Endodermal cell (in vitro differentiated cells): ENCODE measurements around the gene FAM149B1. TPM values are rescaled to one million over a fixed set of nuclear protein-coding genes. Genes with fewer than 3 reads are reported as not detected.

ENCODE experiments used
- DNase-seq: peaks from one replicate; pipeline ENCODE4 v3.0.0-alpha.2; 2017
- H3K27ac ChIP-seq: 2 replicates; pipeline ENCODE4 v1.5.1; 2013; ENCODE audit warnings: mild to moderate bottlenecking, low read depth, low read length, moderate library complexity
- H3K27me3 ChIP-seq: 2 replicates; pipeline ENCODE4 v1.6.1; 2013; ENCODE audit warnings: mild to moderate bottlenecking, low read length, moderate library complexity; ENCODE audit not compliant: insufficient read depth, control insufficient read depth, poor library complexity, severe bottlenecking
- H3K36me3 ChIP-seq: 2 replicates; pipeline ENCODE4 v1.7.0; 2013; ENCODE audit warnings: mild to moderate bottlenecking, low read length, moderate library complexity; ENCODE audit not compliant: control insufficient read depth, insufficient read depth
- H3K4me1 ChIP-seq: one replicate; pipeline ENCODE4 v1.7.0; 2013; ENCODE audit warnings: low read length; ENCODE audit not compliant: control insufficient read depth, insufficient read depth
- H3K4me3 ChIP-seq: 2 replicates; pipeline ENCODE4 v1.5.1; 2013; ENCODE audit warnings: mild to moderate bottlenecking, low read length, moderate library complexity
- H3K9ac ChIP-seq: 2 replicates; pipeline ENCODE4 v1.6.1; 2013; ENCODE audit warnings: mild to moderate bottlenecking, low read length, moderate library complexity; ENCODE audit not compliant: poor library complexity, severe bottlenecking; ENCODE audit errors: extremely low read depth
- H3K9me3 ChIP-seq: 2 replicates; pipeline ENCODE4 v1.6.1; 2013; ENCODE audit warnings: mild to moderate bottlenecking, low read length, moderate library complexity; ENCODE audit not compliant: control insufficient read depth
- H3K27ac Mint-ChIP-seq: 2 replicates; pipeline ENCODE4 v1.8.0; 2020; ENCODE audit warnings: mixed read lengths
- H3K27me3 Mint-ChIP-seq: 2 replicates; pipeline ENCODE4 v1.8.0; 2021; ENCODE audit warnings: mild to moderate bottlenecking, mixed read lengths; ENCODE audit not compliant: insufficient read depth
- H3K36me3 Mint-ChIP-seq: 2 replicates; pipeline ENCODE4 v1.8.0; 2020; ENCODE audit warnings: low read depth, mixed read lengths
- H3K4me1 Mint-ChIP-seq: 2 replicates; pipeline ENCODE4 v1.8.0; 2020; ENCODE audit warnings: mixed read lengths
- H3K4me3 Mint-ChIP-seq: 2 replicates; pipeline ENCODE4 v1.8.0; 2020; ENCODE audit warnings: mild to moderate bottlenecking, moderate library complexity, mixed read lengths
- H3K9me3 Mint-ChIP-seq: 2 replicates; pipeline ENCODE4 v1.8.0; 2020; ENCODE audit warnings: mild to moderate bottlenecking, mixed read lengths
- CTCF ChIP-seq: fragments of 200-600 bp; sonication (generic); conservative IDR thresholded peaks from 2 replicates; pipeline ENCODE4 v1.5.0; 2021; ENCODE audit warnings: antibody characterized with exemption, mild to moderate bottlenecking
- WGBS, 2 experiments: methylation state at CpG; one replicate each; pipeline versions ENCODE4 v1.1.5 to v1.1.7; 2013; ENCODE audit warnings: missing lambda C conversion rate in 2 of 2, mixed read lengths in 1 of 2; ENCODE audit not compliant: insufficient coverage in 1 of 2, insufficient read length in 1 of 2; 5-methylcytosine and 5-hydroxymethylcytosine counted together
- total RNA-seq, 2 donors: library from RNA; stranded (reverse); fragmentation: NEBNext Ultra II Directional in 1 of 2; extraction: Animal tissue kit (Norgen Biotek cat#: 25700) in 1 of 2; gene quantifications; 2 replicates in 1 of 2; 3 replicates in 1 of 2; pipeline ENCODE4 v1.2.1, GENCODE V29; 2021

FAM149B1 gene
- total RNA-seq, 2 donors from 2014 or later, result 29.1 to 29.2 TPM

- Mint-ChIP-seq H3K4me1 (peaks cover 29% of the 10 kb centered on the region), H3K36me3 (peaks cover 47% of the 10 kb centered on the region), H3K27me3 (no peaks in the 10 kb centered on the region), H3K27ac (peak overlapping the region; percentile 97), H3K9me3 (no peaks in the 10 kb centered on the region), H3K4me3 (peak overlapping the region; percentile 93)
- H3K4me3 ChIP-seq, result peak overlapping the region; percentile 96
- H3K4me1 ChIP-seq, result peaks cover 8% of the 10 kb centered on the region
- no peaks in the 10 kb centered on the region for H3K27me3 ChIP-seq
- H3K36me3 ChIP-seq, result peaks cover 51% of the 10 kb centered on the region
- H3K9me3 ChIP-seq, result no peaks in the 10 kb centered on the region
- WGBS, 2 experiments, result 57 to 71% methylated on average over 2 to 4 of the region's 4 CpGs
- no peak overlapping the region for H3K27ac ChIP-seq
- peak overlapping the region; percentile 51 for H3K9ac ChIP-seq
- no peak for TF ChIP-seq CTCF
- no peak for DNase-seq
These were observed 79.8 kb downstream of the FAM149B1 start for GRCh38 chr10:73247509-73248258.

- Mint-ChIP-seq H3K9me3 (no peaks in the 10 kb centered on the region), H3K4me3 (peak overlapping the region; percentile 93), H3K36me3 (peaks cover 41% of the 10 kb centered on the region), H3K4me1 (peaks cover 31% of the 10 kb centered on the region), H3K27ac (peak overlapping the region; percentile 97), H3K27me3 (no peaks in the 10 kb centered on the region)
- Histone ChIP-seq H3K36me3 (peaks cover 45% of the 10 kb centered on the region), H3K27ac (no peak overlapping the region), H3K9ac (no peak overlapping the region), H3K9me3 (no peaks in the 10 kb centered on the region), H3K4me3 (peak overlapping the region; percentile 96), H3K4me1 (peaks cover 8% of the 10 kb centered on the region), H3K27me3 (no peaks in the 10 kb centered on the region)
- TF ChIP-seq CTCF, result no peak
- 84 to 92% methylated on average over 2 to 5 of the region's 5 CpGs for WGBS, 2 experiments
- DNase-seq, result no peak
These were observed 80.4 kb downstream of the FAM149B1 start for GRCh38 chr10:73248259-73248724.

- no peaks in the 10 kb centered on the region for H3K27me3 ChIP-seq
- WGBS, 2 experiments, result 18 to 39% methylated on average over 7 to 23 of the region's 23 CpGs
- DNase-seq, result peak; percentile 71
These were observed 83.9 kb downstream of the FAM149B1 start for GRCh38 chr10:73251683-73252444.

More at GRCh38 chr10:73251683-73252444, 83.9 kb downstream of the FAM149B1 start:
- H3K27ac ChIP-seq, result peak overlapping the region; percentile 50
- H3K4me3 ChIP-seq, result peak overlapping the region; percentile 99
- Mint-ChIP-seq H3K4me3 (peak overlapping the region; percentile 92), H3K36me3 (peaks cover 15% of the 10 kb centered on the region), H3K4me1 (peaks cover 18% of the 10 kb centered on the region), H3K27me3 (no peaks in the 10 kb centered on the region), H3K27ac (peak overlapping the region; percentile 99), H3K9me3 (no peaks in the 10 kb centered on the region)
- H3K4me1 ChIP-seq, result peaks cover 3% of the 10 kb centered on the region
- TF ChIP-seq CTCF, result no peak
- peak overlapping the region; percentile 88 for H3K9ac ChIP-seq
- no peaks in the 10 kb centered on the region for H3K9me3 ChIP-seq
- H3K36me3 ChIP-seq, result peaks cover 25% of the 10 kb centered on the region
